NCI-H146 treated with DMSO at 0.1 percent for 48 hours (cell line): ENCODE measurements around the gene GPC6.
"Not testable (repeated sequence)": the region's sequence is repeated elsewhere in the genome, so short reads cannot be mapped to it uniquely, and the experiment has no call there.

ENCODE experiments used
- DNase-seq: peaks from one replicate; lab custom pipeline; 2025; ENCODE audit not compliant: unreplicated experiment; lab: John Stamatoyannopoulos, UW

Gene GPC6

GRCh38 chr13:93422980-93423543 is 196.5 kb downstream of the GPC6 start:
- DNase-seq, result no peak

GRCh38 chr13:93425411-93425810 is 198.8 kb downstream of the GPC6 start:
- DNase-seq, result no peak

GRCh38 chr13:93430381-93430780 is 203.8 kb downstream of the GPC6 start:
- DNase-seq, result no peak

- no peak for DNase-seq
These were observed 209.0 kb downstream of the GPC6 start for GRCh38 chr13:93435651-93436050.

- DNase-seq, result no peak
These were observed 210.5 kb downstream of the GPC6 start for GRCh38 chr13:93437081-93437480.

GRCh38 chr13:93446238-93446637 is 219.6 kb downstream of the GPC6 start:
- DNase-seq, result no peak

- DNase-seq, result no peak
These were observed 223.6 kb downstream of the GPC6 start for GRCh38 chr13:93450191-93450621.

- no peak for DNase-seq
These were observed 224.2 kb downstream of the GPC6 start for GRCh38 chr13:93450761-93451160.

GRCh38 chr13:93454676-93455235 is 228.1 kb downstream of the GPC6 start:
- DNase-seq, result not testable (repeated sequence)

- DNase-seq, result no peak
These were observed 229.3 kb downstream of the GPC6 start for GRCh38 chr13:93455861-93456260.

- no peak for DNase-seq
These were observed 233.4 kb downstream of the GPC6 start for GRCh38 chr13:93460005-93460404.

- no peak for DNase-seq
These were observed 235.5 kb downstream of the GPC6 start for GRCh38 chr13:93462151-93462550.

- DNase-seq, result no peak
These were observed 240.0 kb downstream of the GPC6 start for GRCh38 chr13:93466502-93467036.

- DNase-seq, result no peak
These were observed 240.6 kb downstream of the GPC6 start for GRCh38 chr13:93467175-93467574.

- DNase-seq, result no peak
These were observed 241.8 kb downstream of the GPC6 start for GRCh38 chr13:93468433-93468832.

GRCh38 chr13:93472296-93472695 is 245.7 kb downstream of the GPC6 start:
- DNase-seq, result no peak

GRCh38 chr13:93472814-93473296 is 246.2 kb downstream of the GPC6 start:
- DNase-seq, result no peak

GRCh38 chr13:93473441-93474270 is 247.0 kb downstream of the GPC6 start:
- no peak for DNase-seq

- no peak for DNase-seq
These were observed 249.6 kb downstream of the GPC6 start for GRCh38 chr13:93476175-93476574.

GRCh38 chr13:93477238-93477637 is 250.6 kb downstream of the GPC6 start:
- DNase-seq, result no peak

GRCh38 chr13:93480553-93481106 is 254.0 kb downstream of the GPC6 start:
- DNase-seq, result no peak

- not testable (repeated sequence) for DNase-seq
These were observed 269.5 kb downstream of the GPC6 start for GRCh38 chr13:93496117-93496516.
